ENCODE data around the gene UAP1. TPM values are rescaled to one million over a fixed set of nuclear protein-coding genes. Genes with fewer than 3 reads are reported as not detected.

The UAP1 gene
- total RNA-seq, 2 experiments from 2014 or later: 30.0 to 41.2 TPM

GRCh38 chr1:162530307-162530987, 31.1 kb upstream of the UAP1 start:
- BruUV-seq (replicated peaks): no TSS peak
- ChIA-PET CTCF (ENCODE audit: unreplicated experiment) (no interaction called here), POLR2A (interaction anchor here (0.6 kb wide), 2 partner anchors 83 to 384 kb away, joined by 3 to 4 read pairs; no protein-coding TSS in a partner anchor)
- Histone ChIP-seq H3K79me2 (ENCODE audit: insufficient read depth, low read depth, low read length) (no peaks in the 10 kb centered on the region), H3K9me3 (ENCODE audit: low read length) (no peaks in the 10 kb centered on the region), H4K20me1 (ENCODE audit: insufficient read depth, low read length) (peaks cover 7% of the 10 kb centered on the region; the same call in 1 of the 2 replicates), H3K27ac (ENCODE audit: low read depth, low read length, poor library complexity, severe bottlenecking) (no peak overlapping the region), H3K36me3 (ENCODE audit: insufficient read depth, low read length) (peaks cover 43% of the 10 kb centered on the region), H2AFZ (ENCODE audit: low read length) (no peak overlapping the region), H3K4me3 (ENCODE audit: low read depth, low read length, poor library complexity, severe bottlenecking) (no peak overlapping the region), H3K4me1 (ENCODE audit: insufficient read depth, low read length, poor library complexity, severe bottlenecking) (peaks cover 11% of the 10 kb centered on the region), H3K9me2 (ENCODE audit: insufficient read depth, low read length) (no peaks in the 10 kb centered on the region), H3K4me2 (ENCODE audit: low read length) (0 out of 2 replicates have a peak overlapping the region, but pooled peaks have one; percentile 8)
- intact Hi-C loops (cut with micrococcal nuclease; ENCODE audit: unreplicated experiment): no loop called here
- TF ChIP-seq, protein P1, sequence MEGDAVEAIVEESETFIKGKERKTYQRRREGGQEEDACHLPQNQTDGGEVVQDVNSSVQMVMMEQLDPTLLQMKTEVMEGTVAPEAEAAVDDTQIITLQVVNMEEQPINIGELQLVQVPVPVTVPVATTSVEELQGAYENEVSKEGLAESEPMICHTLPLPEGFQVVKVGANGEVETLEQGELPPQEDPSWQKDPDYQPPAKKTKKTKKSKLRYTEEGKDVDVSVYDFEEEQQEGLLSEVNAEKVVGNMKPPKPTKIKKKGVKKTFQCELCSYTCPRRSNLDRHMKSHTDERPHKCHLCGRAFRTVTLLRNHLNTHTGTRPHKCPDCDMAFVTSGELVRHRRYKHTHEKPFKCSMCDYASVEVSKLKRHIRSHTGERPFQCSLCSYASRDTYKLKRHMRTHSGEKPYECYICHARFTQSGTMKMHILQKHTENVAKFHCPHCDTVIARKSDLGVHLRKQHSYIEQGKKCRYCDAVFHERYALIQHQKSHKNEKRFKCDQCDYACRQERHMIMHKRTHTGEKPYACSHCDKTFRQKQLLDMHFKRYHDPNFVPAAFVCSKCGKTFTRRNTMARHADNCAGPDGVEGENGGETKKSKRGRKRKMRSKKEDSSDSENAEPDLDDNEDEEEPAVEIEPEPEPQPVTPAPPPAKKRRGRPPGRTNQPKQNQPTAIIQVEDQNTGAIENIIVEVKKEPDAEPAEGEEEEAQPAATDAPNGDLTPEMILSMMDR (conservative IDR thresholded peaks at IDR 0.05; ENCODE audit: low read length): no peak
- TF ChIP-seq EZH2phosphoT487 (IDR thresholded peaks at IDR 0.05; ENCODE audit: borderline replicate concordance, low read depth, low read length): no peak
- DNase-seq (ENCODE audit: low spot score): peak; percentile 44

GRCh38 chr1:162530988-162531319, 30.6 kb upstream of the UAP1 start:
- H3K36me3 ChIP-seq (ENCODE audit: insufficient read depth, low read length): peaks cover 37% of the 10 kb centered on the region
- H3K9me3 ChIP-seq (ENCODE audit: low read length): no peaks in the 10 kb centered on the region
- H2AFZ ChIP-seq (ENCODE audit: low read length): no peak overlapping the region
- ChIA-PET CTCF (ENCODE audit: unreplicated experiment) (no interaction called here), POLR2A (interaction anchor here (0.6 kb wide), 2 partner anchors 10 to 384 kb away, joined by 4 to 5 read pairs; no protein-coding TSS in a partner anchor)
- peaks cover 7% of the 10 kb centered on the region; the same call in 1 of the 2 replicates for H4K20me1 ChIP-seq (ENCODE audit: insufficient read depth, low read length)
- H3K4me2 ChIP-seq (ENCODE audit: low read length): no peak overlapping the region
- no peaks in the 10 kb centered on the region for H3K9me2 ChIP-seq (ENCODE audit: insufficient read depth, low read length)
- no peak for DNase-seq (ENCODE audit: low spot score)
- H3K4me1 ChIP-seq (ENCODE audit: insufficient read depth, low read length, poor library complexity, severe bottlenecking): peaks cover 11% of the 10 kb centered on the region
- H3K4me3 ChIP-seq (ENCODE audit: low read depth, low read length, poor library complexity, severe bottlenecking): no peak overlapping the region
- intact Hi-C loops (cut with micrococcal nuclease; ENCODE audit: unreplicated experiment): no loop called here
- BruUV-seq (replicated peaks): no TSS peak
- no peak overlapping the region for H3K27ac ChIP-seq (ENCODE audit: low read depth, low read length, poor library complexity, severe bottlenecking)
- no peaks in the 10 kb centered on the region for H3K79me2 ChIP-seq (ENCODE audit: insufficient read depth, low read depth, low read length)
- TF ChIP-seq EZH2phosphoT487 (IDR thresholded peaks at IDR 0.05; ENCODE audit: borderline replicate concordance, low read depth, low read length): no peak
- TF ChIP-seq, protein P1 (conservative IDR thresholded peaks at IDR 0.05; ENCODE audit: low read length): no peak

- ChIA-PET POLR2A (no interaction called here), CTCF (ENCODE audit: unreplicated experiment) (no interaction called here)
- no peaks in the 10 kb centered on the region for H3K9me3 ChIP-seq (ENCODE audit: low read length)
- H3K4me1 ChIP-seq (ENCODE audit: insufficient read depth, low read length, poor library complexity, severe bottlenecking): peaks cover 2% of the 10 kb centered on the region
- no peak overlapping the region for H3K27ac ChIP-seq (ENCODE audit: low read depth, low read length, poor library complexity, severe bottlenecking)
- no peaks in the 10 kb centered on the region for H3K9me2 ChIP-seq (ENCODE audit: insufficient read depth, low read length)
- H4K20me1 ChIP-seq (ENCODE audit: insufficient read depth, low read length): no peaks in the 10 kb centered on the region
- H2AFZ ChIP-seq (ENCODE audit: low read length): no peak overlapping the region
- no peak overlapping the region for H3K4me3 ChIP-seq (ENCODE audit: low read depth, low read length, poor library complexity, severe bottlenecking)
- H3K4me2 ChIP-seq (ENCODE audit: low read length): no peak overlapping the region
- H3K36me3 ChIP-seq (ENCODE audit: insufficient read depth, low read length): 0 out of 2 replicates have a peak, but pooled peaks cover 5% of the 10 kb centered on the region
- no peak for DNase-seq (ENCODE audit: low spot score)
- H3K79me2 ChIP-seq (ENCODE audit: insufficient read depth, low read depth, low read length): no peaks in the 10 kb centered on the region
- TF ChIP-seq, protein P1 (conservative IDR thresholded peaks at IDR 0.05; ENCODE audit: low read length): no peak
- no peak for TF ChIP-seq EZH2phosphoT487 (IDR thresholded peaks at IDR 0.05; ENCODE audit: borderline replicate concordance, low read depth, low read length)
- intact Hi-C loops (cut with micrococcal nuclease; ENCODE audit: unreplicated experiment): no loop called here
- no TSS peak for BruUV-seq (replicated peaks)
Observed at GRCh38 chr1:162535501-162535900, 26.0 kb upstream of the UAP1 start.

Measured in OCI-LY7 (cell line).